Muscle of leg (tissue), 11 donors: Measurements from ENCODE around the gene PAK4. TPM values are rescaled to one million over a fixed set of nuclear protein-coding genes. Genes with fewer than 3 reads are reported as not detected.
"Not testable (repeated sequence)": the region's sequence is repeated elsewhere in the genome, so short reads cannot be mapped to it uniquely, and the experiment has no call there.

ENCODE experiments used
- DNase-seq: peaks from one replicate; pipeline ENCODE4 v3.0.0; 2013
- H3K27ac ChIP-seq: one replicate; pipeline ENCODE4 v1.5.1; 2013; ENCODE audit warnings: mild to moderate bottlenecking, low read length, control low read depth
- H3K27me3 ChIP-seq: one replicate; pipeline ENCODE4 v1.6.1; 2013; ENCODE audit warnings: low read length; ENCODE audit not compliant: control insufficient read depth, insufficient read depth
- H3K36me3 ChIP-seq: one replicate; pipeline ENCODE4 v1.6.1; 2013; ENCODE audit warnings: low read length; ENCODE audit not compliant: control insufficient read depth, insufficient read depth
- H3K4me1 ChIP-seq: one replicate; pipeline ENCODE4 v1.6.1; 2013; ENCODE audit warnings: low read length; ENCODE audit not compliant: control insufficient read depth, insufficient read depth
- H3K4me3 ChIP-seq: one replicate; pipeline ENCODE4 v1.5.1; 2013; ENCODE audit warnings: low read length, control low read depth
- H3K9me3 ChIP-seq: replicated peaks from 2 replicates; pipeline ENCODE4 v1.6.1; 2013; ENCODE audit warnings: low read depth, low read length; ENCODE audit not compliant: control insufficient read depth
- WGBS: methylation state at CpG from one replicate; pipeline ENCODE4 v1.1.5; 2013; ENCODE audit warnings: missing lambda C conversion rate; ENCODE audit not compliant: insufficient coverage; 5-methylcytosine and 5-hydroxymethylcytosine counted together
- polyA plus RNA-seq, 8 donors: library from polyadenylated mRNA; unstranded; fragments of 120-200 nt; gene quantifications; one replicate each; pipeline versions ENCODE4 v1.2.1 to v1.2.3, GENCODE V29; 2013; ENCODE audit warnings: inconsistent platforms in 1 of 8, low replicate concordance in 1 of 8; ENCODE audit not compliant: insufficient read length in 8 of 8, insufficient read depth in 1 of 8
- total RNA-seq: library from RNA; stranded (reverse); fragments of 120-200 nt; gene quantifications from one replicate; pipeline ENCODE4 v1.2.4, GENCODE V29; 2013

PAK4 gene
- total and polyA plus RNA-seq, 9 donors = 3.5 to 29.2 (median 20.4) TPM

- Histone ChIP-seq H3K27ac (no peak overlapping the region), H3K36me3 (no peaks in the 10 kb centered on the region), H3K4me3 (no peak overlapping the region), H3K27me3 (peaks cover 4% of the 10 kb centered on the region), H3K9me3 (no peaks in the 10 kb centered on the region), H3K4me1 (no peaks in the 10 kb centered on the region)
- 89% methylated on average over 7 of the region's 11 CpGs for WGBS
- DNase-seq = no peak
Measured at GRCh38 chr19:39115105-39115847, 10.3 kb upstream of the PAK4 start.

- not testable (repeated sequence) for H3K4me3 ChIP-seq, H3K36me3 ChIP-seq, H3K27ac ChIP-seq, H3K4me1 ChIP-seq, DNase-seq, H3K27me3 ChIP-seq, H3K9me3 ChIP-seq
- 89% methylated on average over 5 of the region's 8 CpGs for WGBS
Measured at GRCh38 chr19:39117023-39117422, 8.6 kb upstream of the PAK4 start.

- H3K27ac ChIP-seq = no peak overlapping the region
- H3K9me3 ChIP-seq = no peaks in the 10 kb centered on the region
- no peak overlapping the region for H3K4me3 ChIP-seq
- no peaks in the 10 kb centered on the region for H3K4me1 ChIP-seq
- WGBS = 75% methylated on average over 1 of the region's 1 CpG
- H3K27me3 ChIP-seq = peaks cover 2% of the 10 kb centered on the region
- DNase-seq = no peak
- no peaks in the 10 kb centered on the region for H3K36me3 ChIP-seq
Measured at GRCh38 chr19:39119830-39120229, 5.8 kb upstream of the PAK4 start.

GRCh38 chr19:39122934-39123731 is 2.5 kb upstream of the PAK4 start:
- H3K27me3 ChIP-seq = no peaks in the 10 kb centered on the region
- H3K27ac ChIP-seq = no peak overlapping the region
- 90% methylated on average over 10 of the region's 18 CpGs for WGBS
- peaks cover 15% of the 10 kb centered on the region for H3K4me1 ChIP-seq
- no peak overlapping the region for H3K4me3 ChIP-seq
- no peaks in the 10 kb centered on the region for H3K9me3 ChIP-seq
- no peaks in the 10 kb centered on the region for H3K36me3 ChIP-seq
- DNase-seq = no peak

- Histone ChIP-seq H3K9me3 (no peaks in the 10 kb centered on the region), H3K27ac (no peak overlapping the region), H3K36me3 (no peaks in the 10 kb centered on the region), H3K4me1 (peaks cover 27% of the 10 kb centered on the region), H3K4me3 (no peak overlapping the region), H3K27me3 (no peaks in the 10 kb centered on the region)
- no peak for DNase-seq
- WGBS = 92% methylated on average over 5 of the region's 7 CpGs
Measured at GRCh38 chr19:39124136-39124764, 1.3 kb upstream of the PAK4 start.

- peak overlapping the region; percentile 47 for H3K4me3 ChIP-seq
- DNase-seq = no peak
- WGBS = no CpG with 5 or more reads among the region's 7 CpGs
- no peaks in the 10 kb centered on the region for H3K9me3 ChIP-seq
- peaks cover 35% of the 10 kb centered on the region for H3K4me1 ChIP-seq
- no peaks in the 10 kb centered on the region for H3K27me3 ChIP-seq
- peak overlapping the region; percentile 54 for H3K27ac ChIP-seq
- no peaks in the 10 kb centered on the region for H3K36me3 ChIP-seq
Measured at GRCh38 chr19:39125199-39125553, 410 bp upstream of the PAK4 start.

- H3K4me3 ChIP-seq = peak overlapping the region; percentile 83
- DNase-seq = peak; percentile 48
- no peaks in the 10 kb centered on the region for H3K36me3 ChIP-seq
- no peaks in the 10 kb centered on the region for H3K9me3 ChIP-seq
- H3K4me1 ChIP-seq = peaks cover 49% of the 10 kb centered on the region
- 19% methylated on average over 16 of the region's 27 CpGs for WGBS
- H3K27ac ChIP-seq = peak overlapping the region; percentile 77
- H3K27me3 ChIP-seq = no peaks in the 10 kb centered on the region
Measured at GRCh38 chr19:39126312-39127187, 964 bp downstream of the PAK4 start.

GRCh38 chr19:39127812-39128515 is 2.4 kb downstream of the PAK4 start:
- H3K4me3 ChIP-seq = no peak overlapping the region
- DNase-seq = no peak
- peaks cover 59% of the 10 kb centered on the region for H3K4me1 ChIP-seq
- no peaks in the 10 kb centered on the region for H3K27me3 ChIP-seq
- WGBS = 71% methylated on average over 4 of the region's 9 CpGs
- no peaks in the 10 kb centered on the region for H3K36me3 ChIP-seq
- no peak overlapping the region for H3K27ac ChIP-seq
- H3K9me3 ChIP-seq = no peaks in the 10 kb centered on the region

GRCh38 chr19:39128516-39129079 is 3.0 kb downstream of the PAK4 start:
- WGBS = 0% methylated on average over 2 of the region's 6 CpGs
- peaks cover 63% of the 10 kb centered on the region for H3K4me1 ChIP-seq
- H3K4me3 ChIP-seq = no peak overlapping the region
- H3K27ac ChIP-seq = peak overlapping the region; percentile 20
- H3K27me3 ChIP-seq = no peaks in the 10 kb centered on the region
- no peak for DNase-seq
- H3K36me3 ChIP-seq = no peaks in the 10 kb centered on the region
- H3K9me3 ChIP-seq = no peaks in the 10 kb centered on the region
